ENCODE data around the gene RRAD.

Gene RRAD

DNA sequence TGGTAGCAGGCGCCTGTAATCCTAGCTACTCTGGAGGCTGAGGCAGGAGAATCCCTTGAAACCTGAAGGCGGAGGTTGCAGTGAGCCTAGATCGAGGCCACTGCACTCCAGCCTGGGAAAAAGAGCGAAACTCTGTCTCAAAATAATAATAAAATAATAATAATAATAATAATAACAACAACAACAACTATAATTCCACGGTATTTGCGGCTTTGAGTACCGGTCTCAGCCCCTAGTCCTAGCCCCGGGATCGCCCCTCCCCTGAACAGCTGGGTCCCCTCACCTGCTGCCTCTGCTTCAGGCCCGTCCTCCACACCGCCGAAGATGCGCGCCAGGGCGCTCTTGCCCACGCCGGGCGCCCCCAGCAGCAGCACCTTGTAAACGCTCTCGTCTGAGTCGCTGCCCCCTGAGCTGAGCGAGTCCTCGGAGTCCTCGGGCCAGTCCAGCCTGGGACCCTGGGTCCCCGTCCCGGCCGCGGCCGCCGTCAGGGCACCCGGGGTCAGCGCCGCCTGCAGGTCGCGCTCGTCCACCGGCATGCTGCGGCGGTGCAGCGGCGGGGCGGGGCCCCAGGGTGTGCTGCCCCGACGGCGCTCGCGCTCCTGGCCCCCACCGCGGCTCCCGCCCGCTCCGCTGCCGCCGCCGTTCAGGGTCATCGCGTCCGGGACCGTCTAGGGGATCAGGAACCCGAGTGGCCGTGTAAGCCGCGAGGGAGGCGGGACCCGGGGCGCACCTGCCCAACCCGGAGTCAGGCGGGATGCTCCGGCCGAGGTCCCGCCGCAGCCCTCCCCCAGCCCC, 611 bp downstream of the RRAD start:
- TF ChIP-seq CTCF (IDR thresholded peaks at IDR 0.05; ENCODE audit: insufficient read depth, low read depth, low read length, missing control alignments) = peak; percentile 58
- peak; percentile 45 for DNase-seq (ENCODE audit: low read depth)
- H3K4me3 ChIP-seq (ENCODE audit: low read depth, low read length) = peak overlapping the region; percentile 52

DNA sequence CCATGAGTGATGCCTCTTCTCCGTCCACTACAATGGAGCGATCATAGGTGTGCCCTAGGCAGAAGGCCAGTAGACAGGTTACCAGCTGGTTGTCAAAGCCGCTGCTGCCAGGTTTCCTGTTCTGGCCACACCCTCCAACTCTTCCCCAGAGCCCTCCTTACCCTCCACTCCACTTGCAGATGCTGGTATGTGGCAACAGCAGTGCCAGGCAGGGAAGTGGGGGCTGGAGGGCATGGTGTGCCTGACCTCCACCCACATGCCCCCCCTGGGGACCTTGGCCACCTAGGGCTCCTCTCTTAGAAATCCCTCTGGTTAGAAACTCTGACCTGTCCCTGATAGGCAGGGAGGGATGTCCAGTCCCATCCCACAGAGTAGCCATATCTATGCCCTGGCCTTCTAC, 1.5 kb downstream of the RRAD start:
- no peak for DNase-seq (ENCODE audit: low read depth)
- TF ChIP-seq CTCF (IDR thresholded peaks at IDR 0.05; ENCODE audit: insufficient read depth, low read depth, low read length, missing control alignments) = no peak
- H3K4me3 ChIP-seq (ENCODE audit: low read depth, low read length) = no peak overlapping the region

GRCh38 chr16:66923247-66923731, 2.0 kb downstream of the RRAD start:
- TF ChIP-seq CTCF (IDR thresholded peaks at IDR 0.05; ENCODE audit: insufficient read depth, low read depth, low read length, missing control alignments) = no peak
- no peak for DNase-seq (ENCODE audit: low read depth)
- H3K4me3 ChIP-seq (ENCODE audit: low read depth, low read length) = no peak overlapping the region

- no peak overlapping the region for H3K4me3 ChIP-seq (ENCODE audit: low read depth, low read length)
- DNase-seq (ENCODE audit: low read depth) = no peak
- no peak for TF ChIP-seq CTCF (IDR thresholded peaks at IDR 0.05; ENCODE audit: insufficient read depth, low read depth, low read length, missing control alignments)
Observed at GRCh38 chr16:66921729-66922450, 3.4 kb downstream of the RRAD start.

DNA sequence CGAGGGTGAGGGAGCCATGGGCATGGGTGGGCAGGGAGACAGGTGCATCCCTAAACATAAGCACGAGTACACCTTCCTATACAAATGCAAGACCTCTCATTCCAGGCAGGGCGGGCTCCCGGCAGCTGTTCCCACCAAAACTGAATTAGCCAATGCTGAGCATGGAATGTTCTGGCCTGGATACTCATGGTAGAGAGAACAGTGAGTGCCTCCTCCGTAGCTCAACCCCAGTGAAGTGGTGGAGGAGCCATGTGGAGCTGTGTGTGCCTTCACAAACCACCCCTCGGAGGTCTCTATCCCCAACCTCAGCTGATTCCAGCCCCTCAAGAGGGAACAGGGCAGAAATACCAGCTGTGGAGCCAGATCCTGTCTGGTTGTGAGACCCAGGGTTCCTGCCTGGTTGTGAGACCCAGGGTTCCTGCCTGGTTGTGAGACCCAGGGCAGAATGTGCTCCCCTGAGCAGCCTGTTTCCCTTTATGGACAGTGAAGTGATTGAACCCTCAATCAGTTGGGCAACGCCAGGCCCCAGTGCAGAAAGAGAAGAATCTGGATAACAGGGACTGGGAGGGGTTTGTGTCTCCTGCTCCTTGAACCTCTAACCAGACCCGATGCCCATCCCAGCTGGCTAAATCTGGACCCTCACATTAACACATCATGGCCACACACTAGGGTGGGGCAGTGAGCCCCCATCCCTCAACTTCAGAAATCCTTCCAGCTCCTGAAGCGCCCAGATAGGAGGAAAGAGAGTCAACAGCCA, 4.2 kb downstream of the RRAD start:
- DNase-seq (ENCODE audit: low read depth) = no peak
- no peak for TF ChIP-seq CTCF (IDR thresholded peaks at IDR 0.05; ENCODE audit: insufficient read depth, low read depth, low read length, missing control alignments)
- no peak overlapping the region for H3K4me3 ChIP-seq (ENCODE audit: low read depth, low read length)

GRCh38 chr16:66920299-66920590, 5.1 kb downstream of the RRAD start:
- no peak for DNase-seq (ENCODE audit: low read depth)
- no peak overlapping the region for H3K4me3 ChIP-seq (ENCODE audit: low read depth, low read length)
- no peak for TF ChIP-seq CTCF (IDR thresholded peaks at IDR 0.05; ENCODE audit: insufficient read depth, low read depth, low read length, missing control alignments)

Measured in GM12865 (cell line).